Measurements from ENCODE around the gene SEC14L1.

DNA sequence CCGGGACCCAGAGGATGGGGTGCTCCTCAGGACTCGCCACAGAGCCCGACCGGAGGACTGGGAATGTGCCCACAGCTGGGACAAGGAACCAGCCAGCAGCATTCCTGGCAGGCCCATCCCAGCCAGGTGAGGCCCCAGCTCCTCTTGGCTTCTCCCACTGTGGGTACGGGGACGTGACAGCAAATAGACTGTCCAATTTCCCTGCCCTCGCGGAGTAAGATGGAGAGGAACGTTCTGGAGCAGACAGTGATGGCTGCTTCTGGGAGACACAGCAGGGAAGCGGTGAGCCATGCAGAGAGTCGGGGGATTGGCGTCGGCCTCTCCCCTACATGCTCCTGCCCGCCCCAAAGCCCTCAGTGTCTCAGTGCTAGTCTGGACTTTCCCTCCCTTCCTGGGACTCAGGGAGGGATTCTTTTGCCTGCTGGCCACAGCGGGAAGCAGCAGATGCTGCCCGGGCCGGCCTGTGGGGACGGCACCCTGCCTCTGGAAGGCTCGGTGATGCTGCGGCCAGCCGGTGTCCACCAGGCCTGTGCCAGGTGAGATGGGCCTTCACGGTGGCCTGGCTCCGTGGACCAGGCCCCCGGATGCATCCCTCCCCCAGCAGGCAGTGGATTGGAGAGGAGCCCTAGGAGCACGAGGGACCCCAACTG, 89.1 kb downstream of the SEC14L1 start:
- no peak for TF ChIP-seq CTCF (IDR thresholded peaks at IDR 0.05)
- TF ChIP-seq POLR2A (IDR thresholded peaks at IDR 0.05): no peak
